HFFc6 (cell line): ENCODE measurements around the gene MYH7B. TPM values are rescaled to one million over a fixed set of nuclear protein-coding genes. Genes with fewer than 3 reads are reported as not detected.

Experiments used
- DNase-seq: peaks from one replicate; pipeline ENCODE4 v3.0.0-alpha.2; 2018
- H3K27ac Mint-ChIP-seq: 2 replicates; pipeline ENCODE4 v1.8.0; 2020; ENCODE audit warnings: mild to moderate bottlenecking, mixed read lengths
- H3K27me3 Mint-ChIP-seq: 2 replicates; pipeline ENCODE4 v1.8.0; 2021; ENCODE audit warnings: mild to moderate bottlenecking, moderate library complexity, mixed read lengths; ENCODE audit not compliant: insufficient read depth
- H3K36me3 Mint-ChIP-seq: 2 replicates; pipeline ENCODE4 v1.8.0; 2021; ENCODE audit warnings: low read depth, mixed read lengths
- H3K4me1 Mint-ChIP-seq: 2 replicates; pipeline ENCODE4 v1.8.0; 2020; ENCODE audit warnings: low read depth, mixed read lengths
- H3K4me3 Mint-ChIP-seq: 2 replicates; pipeline ENCODE4 v1.8.0; 2020; ENCODE audit warnings: mild to moderate bottlenecking, moderate library complexity, mixed read lengths
- H3K9me3 Mint-ChIP-seq: 2 replicates; pipeline ENCODE4 v1.8.0; 2020; ENCODE audit warnings: mild to moderate bottlenecking, mixed read lengths
- CTCF ChIP-seq: fragments of 200-600 bp; sonication (generic); IDR thresholded peaks from 2 replicates; pipeline ENCODE4 v1.5.0; 2021; ENCODE audit warnings: antibody characterized with exemption, mild to moderate bottlenecking
- total RNA-seq, 6 experiments: library from RNA; stranded (reverse); fragmentation: NEBNext Ultra II Directional; extraction: Animal tissue kit (Norgen Biotek cat#: 25700); gene quantifications; 2 replicates in 1 of 6; 3 replicates in 5 of 6; pipeline ENCODE4 v1.2.3, GENCODE V29; 2021

The MYH7B gene
- total RNA-seq, 6 experiments from 2014 or later: 0.07 to 0.19 TPM; not detected in 4

DNA sequence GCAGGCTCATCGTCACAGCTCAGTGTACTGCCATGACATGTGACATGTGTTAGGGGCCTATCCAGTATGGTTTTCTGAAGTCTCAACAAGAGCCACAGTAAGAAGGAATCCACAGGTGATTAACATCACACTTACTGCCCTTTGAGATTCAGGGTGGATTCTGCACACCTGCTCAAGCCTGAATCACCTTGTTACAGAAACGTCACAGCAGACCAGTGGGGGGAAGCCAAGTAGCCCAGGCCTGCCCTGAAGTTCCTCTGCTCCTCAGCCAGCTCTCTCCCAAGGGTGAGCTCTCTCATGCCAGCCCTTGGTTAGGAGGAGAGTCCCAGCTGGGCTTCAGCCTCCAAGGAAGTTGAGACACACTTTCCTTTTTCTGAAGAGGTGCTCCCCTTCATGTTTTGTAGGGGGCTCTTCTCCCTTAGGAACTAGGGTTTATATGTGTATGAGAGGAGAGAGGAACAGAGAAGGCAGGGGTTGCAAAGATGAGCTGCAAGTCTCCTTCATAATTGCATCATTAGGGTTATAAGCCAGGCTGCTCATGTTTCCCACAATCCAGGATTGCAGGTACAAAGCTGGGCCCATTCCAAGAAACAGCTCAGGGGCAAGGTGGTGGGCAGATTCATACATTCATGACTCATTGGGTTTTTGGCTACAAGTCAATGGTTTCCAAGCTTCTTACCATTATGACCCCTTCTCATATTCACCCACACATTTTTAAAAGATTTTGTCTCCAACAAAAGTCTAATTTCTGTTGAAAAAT, 11.7 kb upstream of the MYH7B start:
- Mint-ChIP-seq H3K4me3 (no peak overlapping the region), H3K4me1 (peaks cover 48% of the 10 kb centered on the region), H3K36me3 (peaks cover 38% of the 10 kb centered on the region), H3K9me3 (no peaks in the 10 kb centered on the region), H3K27ac (no peak overlapping the region), H3K27me3 (peaks cover 2% of the 10 kb centered on the region; the same call in 1 of the 2 replicates)
- TF ChIP-seq CTCF: no peak
- no peak for DNase-seq

DNA sequence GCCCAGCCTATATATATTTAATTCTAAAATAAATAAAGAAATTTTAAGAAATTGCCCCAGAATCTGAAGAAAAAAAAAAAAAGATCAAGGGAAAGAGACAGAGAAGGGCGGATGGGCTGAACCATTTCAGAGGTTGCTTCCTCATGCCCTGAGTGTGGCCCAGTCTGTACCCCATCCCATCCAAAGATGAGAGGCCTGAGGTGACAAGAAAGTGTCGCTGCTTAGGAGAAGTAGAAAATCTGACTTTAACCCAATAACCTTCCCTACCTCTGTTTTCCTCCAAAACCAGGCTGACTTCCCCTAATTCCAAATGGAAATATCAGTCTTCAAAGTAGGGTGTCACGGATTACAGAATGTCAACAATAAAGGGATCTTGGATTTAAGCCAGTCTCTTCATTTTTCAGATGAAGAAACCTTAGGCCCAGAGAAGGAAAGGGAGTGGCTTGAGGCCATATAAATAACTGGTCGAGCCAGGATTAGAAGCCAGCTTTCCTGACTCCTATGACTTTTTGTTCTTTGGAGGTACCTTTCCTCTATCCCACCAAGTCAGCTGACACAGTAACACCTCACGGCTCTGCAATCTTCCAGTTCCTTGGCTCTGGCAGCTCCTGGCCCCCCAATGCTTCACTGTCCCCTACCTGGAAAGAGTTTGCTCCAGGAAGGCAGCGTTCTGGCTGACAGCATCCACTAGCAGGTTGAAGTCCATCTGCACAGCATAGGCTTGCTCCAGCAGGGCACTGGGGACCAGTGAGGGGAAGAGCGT, 10.2 kb upstream of the MYH7B start:
- H3K9me3 Mint-ChIP-seq: no peaks in the 10 kb centered on the region
- no peak for TF ChIP-seq CTCF
- peaks cover 37% of the 10 kb centered on the region for H3K36me3 Mint-ChIP-seq
- no peak overlapping the region for H3K4me3 Mint-ChIP-seq
- H3K4me1 Mint-ChIP-seq: peaks cover 57% of the 10 kb centered on the region
- DNase-seq: no peak
- no peak overlapping the region for H3K27ac Mint-ChIP-seq
- peaks cover 2% of the 10 kb centered on the region; the same call in 1 of the 2 replicates for H3K27me3 Mint-ChIP-seq

GRCh38 chr20:34946661-34947060, 9.0 kb upstream of the MYH7B start:
- H3K27ac Mint-ChIP-seq: peak overlapping the region; percentile 16; the same call in 1 of the 2 replicates
- no peaks in the 10 kb centered on the region for H3K9me3 Mint-ChIP-seq
- peaks cover 45% of the 10 kb centered on the region for H3K4me1 Mint-ChIP-seq
- peaks cover 31% of the 10 kb centered on the region for H3K36me3 Mint-ChIP-seq
- H3K4me3 Mint-ChIP-seq: no peak overlapping the region
- H3K27me3 Mint-ChIP-seq: peaks cover 2% of the 10 kb centered on the region; the same call in 1 of the 2 replicates
- no peak for TF ChIP-seq CTCF
- DNase-seq: no peak

DNA sequence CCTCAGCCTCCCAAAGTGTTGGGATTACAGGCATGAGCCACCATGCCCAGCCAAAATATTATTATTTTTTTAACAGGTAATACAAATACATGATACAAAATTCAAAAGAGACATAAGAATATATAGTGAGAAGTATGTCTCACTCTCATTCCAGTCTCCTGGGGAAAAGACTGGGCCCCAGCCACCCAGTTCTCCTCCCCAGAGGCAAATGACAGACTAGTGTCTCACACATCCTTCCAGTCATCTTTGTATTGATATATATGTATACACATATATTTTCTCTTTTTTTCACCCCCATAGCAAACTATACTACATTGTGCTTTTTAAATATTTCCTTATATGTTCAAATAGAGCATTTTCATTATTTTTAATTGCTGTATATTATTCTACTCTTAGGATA, 8.3 kb upstream of the MYH7B start:
- Mint-ChIP-seq H3K9me3 (no peaks in the 10 kb centered on the region), H3K36me3 (peaks cover 31% of the 10 kb centered on the region), H3K4me3 (no peak overlapping the region), H3K27ac (no peak overlapping the region), H3K27me3 (peaks cover 2% of the 10 kb centered on the region; the same call in 1 of the 2 replicates), H3K4me1 (peaks cover 41% of the 10 kb centered on the region)
- TF ChIP-seq CTCF: no peak
- no peak for DNase-seq

DNA sequence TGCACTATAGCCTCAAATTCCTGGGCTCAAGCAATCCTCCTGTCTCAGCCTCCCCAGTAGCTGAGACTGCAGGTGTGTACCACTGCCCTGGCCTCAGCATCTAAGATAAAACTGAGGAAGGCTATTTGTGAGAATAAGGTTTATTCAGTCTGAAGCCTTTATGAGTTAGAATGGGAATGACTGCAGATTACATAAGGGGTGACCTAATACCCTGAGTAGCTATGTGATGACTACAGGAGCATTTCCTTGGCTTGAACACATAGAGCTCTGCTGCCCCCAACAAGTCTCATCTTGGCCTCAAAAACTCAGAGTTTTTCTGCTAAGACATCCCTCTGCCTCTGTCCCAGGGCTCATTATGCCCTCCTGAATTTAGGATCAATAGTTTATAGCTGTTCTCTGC, 7.6 kb upstream of the MYH7B start:
- peaks cover 2% of the 10 kb centered on the region; the same call in 1 of the 2 replicates for H3K27me3 Mint-ChIP-seq
- peak overlapping the region; percentile 36; the same call in 1 of the 2 replicates for H3K4me3 Mint-ChIP-seq
- H3K36me3 Mint-ChIP-seq: peaks cover 26% of the 10 kb centered on the region
- peak; percentile 20; the same call in 1 of the 2 replicates for TF ChIP-seq CTCF
- no peaks in the 10 kb centered on the region for H3K9me3 Mint-ChIP-seq
- peak; percentile 76 for DNase-seq
- H3K27ac Mint-ChIP-seq: peak overlapping the region; percentile 89
- peaks cover 47% of the 10 kb centered on the region for H3K4me1 Mint-ChIP-seq
